GM12878 (cell line): ENCODE data around the gene ANKRD44. TPM values are rescaled to one million over a fixed set of nuclear protein-coding genes. Genes with fewer than 3 reads are reported as not detected.

Experiments
- DPF2 ChIP-seq: fragments of 450-650 bp; IDR thresholded peaks from 2 replicates; pipeline ENCODE4 v1.6.1; 2017; ENCODE audit warnings: mild to moderate bottlenecking
- E2F8 ChIP-seq: fragments of 450-650 bp; IDR thresholded peaks from 2 replicates; pipeline ENCODE4 v1.6.1; 2018; ENCODE audit warnings: mild to moderate bottlenecking, low read depth, moderate library complexity; ENCODE audit not compliant: partially characterized antibody
- E4F1 ChIP-seq: fragments of 450-650 bp; IDR thresholded peaks from 2 replicates; pipeline ENCODE4 v1.6.1; 2018; ENCODE audit warnings: borderline replicate concordance, mild to moderate bottlenecking; ENCODE audit not compliant: partially characterized antibody
- ELK1 ChIP-seq: IDR thresholded peaks from 2 replicates; pipeline ENCODE4 v1.6.1; 2012; ENCODE audit warnings: low read depth, low read length, improper control_type of control experiment
- ESRRA ChIP-seq: IDR thresholded peaks from 2 replicates; pipeline ENCODE4 v1.6.1; 2012; ENCODE audit warnings: mild to moderate bottlenecking, low read length, improper control_type of control experiment
- KDM1A ChIP-seq: fragments of 200-600 bp; sonication (generic); IDR thresholded peaks from 2 replicates; pipeline ENCODE4 v1.6.1; 2016; ENCODE audit warnings: borderline replicate concordance
- MYC ChIP-seq: IDR thresholded peaks from 2 replicates; pipeline ENCODE4 v1.6.1; 2011; ENCODE audit warnings: mild to moderate bottlenecking, low read length, moderate library complexity, inconsistent platforms; ENCODE audit not compliant: insufficient read depth, insufficient replicate concordance, insufficient read length, severe bottlenecking
- NKRF ChIP-seq: fragments of 450-650 bp; conservative IDR thresholded peaks from 2 replicates; pipeline ENCODE4 v1.6.1; 2017; ENCODE audit warnings: mild to moderate bottlenecking, moderate library complexity
- PAX5 ChIP-seq: IDR thresholded peaks from 2 replicates; pipeline ENCODE4 v1.6.1; 2011; ENCODE audit warnings: low read depth, low read length, borderline replicate concordance
- POLR2A ChIP-seq: IDR thresholded peaks from 2 replicates; pipeline ENCODE4 v1.6.1; 2011; ENCODE audit warnings: low read depth, mild to moderate bottlenecking, low read length
- REST ChIP-seq: IDR thresholded peaks from 2 replicates; pipeline ENCODE4 v1.6.1; 2012; ENCODE audit warnings: mild to moderate bottlenecking, low read depth, low read length
- USF1 ChIP-seq: IDR thresholded peaks from 2 replicates; pipeline ENCODE4 v1.6.1; 2011; ENCODE audit warnings: borderline replicate concordance, low read depth, mild to moderate bottlenecking, moderate library complexity, mixed read lengths, low read length; ENCODE audit not compliant: insufficient read depth; ENCODE audit errors: extremely low read length
- ZNF384 ChIP-seq: IDR thresholded peaks from 2 replicates; pipeline ENCODE4 v1.6.1; 2012; ENCODE audit warnings: low read depth, mild to moderate bottlenecking, low read length, improper control_type of control experiment, borderline replicate concordance
- polyA plus RNA-seq, 11 experiments: library from polyadenylated mRNA; depleted of rRNA in 4 of 11; unstranded in 6 of 11; stranded (reverse) in 5 of 11; fragments of >200 nt; fragmentation: Nextera tagmentation in 4 of 11; fragmentation: Illumina TruSeq in 1 of 11; extraction: Ambion mirVana in 4 of 11; extraction: Trizol in 1 of 11; gene quantifications; 1 replicate in 1 of 11; 2 replicates in 10 of 11; pipeline versions ENCODE4 v1.2.1 to v1.2.3, GENCODE V29; 2011 to 2016; ENCODE audit warnings: inconsistent platforms in 2 of 11, missing spikeins in 2 of 11, low read depth in 1 of 11
- total RNA-seq, 4 experiments: library from RNA; depleted of rRNA in 3 of 4; stranded (reverse); fragments of >200 nt in 3 of 4; fragmentation: Illumina TruSeq in 1 of 4; extraction: Trizol in 1 of 4; gene quantifications; 2 replicates each; pipeline versions ENCODE4 v1.2.1 to v1.2.3, GENCODE V29; 2013 to 2021

Gene ANKRD44
- total and polyA plus RNA-seq, 10 of the 15 experiments (the other 5 are each of a cell fraction or from before 2014, with no cell fraction given), result 19.1 to 99.1 (median 59.6) TPM

GRCh38 chr2:197137826-197138477 is 172.6 kb downstream of the ANKRD44 start (continued):
- TF ChIP-seq E2F8 (no peak), E4F1 (no peak), KDM1A (no peak), USF1 (no peak), DPF2 (peak; percentile 40; the same call in 1 of the 2 replicates), POLR2A (no peak), PAX5 (no peak), NKRF (no peak), ZNF384 (no peak), REST (no peak), ELK1 (no peak), MYC (no peak), ESRRA (no peak)
